H9 (cell line): ENCODE results near the gene LUZP2. TPM values are rescaled to one million over a fixed set of nuclear protein-coding genes. Genes with fewer than 3 reads are reported as not detected.

Experiments
- DNase-seq: peaks from one replicate; pipeline ENCODE4 v3.0.0-alpha.2; 2017
- H2AFZ ChIP-seq: one replicate; pipeline ENCODE4 v1.6.1; 2013; ENCODE audit warnings: mild to moderate bottlenecking, low read length, control low read depth, moderate library complexity
- H2AK5ac ChIP-seq: 2 replicates; pipeline ENCODE4 v1.6.1; 2013; ENCODE audit warnings: low read length, control low read depth, mixed read lengths; ENCODE audit not compliant: insufficient read length
- H2BK120ac ChIP-seq: one replicate; pipeline ENCODE4 v1.6.1; 2013; ENCODE audit warnings: low read depth, mild to moderate bottlenecking, low read length, control low read depth, inconsistent platforms; ENCODE audit not compliant: poor library complexity, severe bottlenecking
- H2BK12ac ChIP-seq: 2 replicates; pipeline ENCODE4 v1.6.1; 2013; ENCODE audit warnings: low read length, control low read depth, mixed read lengths, low read depth; ENCODE audit not compliant: insufficient read length
- H2BK15ac ChIP-seq: 2 replicates; pipeline ENCODE4 v1.6.1; 2013; ENCODE audit warnings: low read depth, low read length, control low read depth
- H2BK20ac ChIP-seq: one replicate; pipeline ENCODE4 v1.6.1; 2013; ENCODE audit warnings: low read depth, mild to moderate bottlenecking, low read length, control low read depth, inconsistent platforms; ENCODE audit not compliant: poor library complexity, severe bottlenecking
- H2BK5ac ChIP-seq: 2 replicates; pipeline ENCODE4 v1.6.1; 2013; ENCODE audit warnings: low read length, control low read depth, mixed read lengths; ENCODE audit not compliant: insufficient read length
- H3K14ac ChIP-seq: 2 replicates; pipeline ENCODE4 v1.6.1; 2013; ENCODE audit warnings: low read length, control low read depth; ENCODE audit not compliant: insufficient read depth
- H3K18ac ChIP-seq: 2 replicates; pipeline ENCODE4 v1.6.1; 2013; ENCODE audit warnings: low read depth, mild to moderate bottlenecking, mixed read lengths, low read length, control low read depth; ENCODE audit not compliant: insufficient read length
- H3K23ac ChIP-seq: 2 replicates; pipeline ENCODE4 v1.6.1; 2013; ENCODE audit warnings: low read length, control low read depth, mixed read lengths, low read depth; ENCODE audit not compliant: insufficient read length
- H3K23me2 ChIP-seq: 2 replicates; pipeline ENCODE4 v1.6.1; 2013; ENCODE audit warnings: low read depth, mild to moderate bottlenecking, mixed read lengths, low read length, control low read depth; ENCODE audit not compliant: insufficient read length, poor library complexity, severe bottlenecking
- H3K27ac ChIP-seq: 2 replicates; pipeline ENCODE4 v1.5.1; 2013; ENCODE audit warnings: low read length, control low read depth, mixed read lengths, low read depth; ENCODE audit not compliant: insufficient read length
- H3K27me3 ChIP-seq: 2 replicates; pipeline ENCODE4 v1.6.1; 2013; ENCODE audit warnings: low read length, control low read depth, inconsistent platforms; ENCODE audit not compliant: insufficient read depth
- H3K4ac ChIP-seq: 2 replicates; pipeline ENCODE4 v1.6.1; 2013; ENCODE audit warnings: low read depth, mild to moderate bottlenecking, control low read depth, inconsistent platforms, low read length, moderate library complexity
- H3K4me1 ChIP-seq: 2 replicates; pipeline ENCODE4 v1.6.1; 2013; ENCODE audit warnings: low read length, control low read depth, inconsistent platforms; ENCODE audit not compliant: insufficient read depth
- H3K4me2 ChIP-seq: 2 replicates; pipeline ENCODE4 v1.6.1; 2013; ENCODE audit warnings: low read length, control low read depth, mixed read lengths; ENCODE audit not compliant: insufficient read length, insufficient read depth
- H3K56ac ChIP-seq: 2 replicates; pipeline ENCODE4 v1.6.1; 2013; ENCODE audit warnings: low read depth, mild to moderate bottlenecking, mixed read lengths, low read length, control low read depth; ENCODE audit not compliant: insufficient read length
- H3K79me1 ChIP-seq: 2 replicates; pipeline ENCODE4 v1.6.1; 2013; ENCODE audit warnings: low read depth, mild to moderate bottlenecking, moderate library complexity, low read length, control low read depth, inconsistent platforms; ENCODE audit not compliant: insufficient read depth, poor library complexity, severe bottlenecking
- H3K79me2 ChIP-seq: 2 replicates; pipeline ENCODE4 v1.6.1; 2013; ENCODE audit warnings: low read length, control low read depth, inconsistent platforms; ENCODE audit not compliant: insufficient read depth
- H3K9ac ChIP-seq: 2 replicates; pipeline ENCODE4 v1.6.1; 2013; ENCODE audit warnings: low read length, control low read depth, mixed read lengths; ENCODE audit not compliant: insufficient read length; ENCODE audit errors: extremely low read depth
- H3K9me3 ChIP-seq: one replicate; pipeline ENCODE4 v1.6.1; 2013; ENCODE audit warnings: low read depth, low read length, inconsistent platforms; ENCODE audit not compliant: control insufficient read depth
- H3T11ph ChIP-seq: one replicate; pipeline ENCODE4 v1.6.1; 2013; ENCODE audit warnings: mild to moderate bottlenecking, low read length, control low read depth, inconsistent platforms
- H4K20me1 ChIP-seq: one replicate; pipeline ENCODE4 v1.6.1; 2013; ENCODE audit not compliant: control insufficient read depth, insufficient read length, insufficient read depth
- H4K5ac ChIP-seq: 2 replicates; pipeline ENCODE4 v1.6.1; 2013; ENCODE audit warnings: low read depth, mild to moderate bottlenecking, mixed read lengths, low read length, control low read depth; ENCODE audit not compliant: insufficient read length
- H4K8ac ChIP-seq: replicated peaks from 2 replicates; pipeline ENCODE4 v1.6.1; 2013; ENCODE audit warnings: low read length, control low read depth, mixed read lengths, low read depth; ENCODE audit not compliant: insufficient read length
- H4K91ac ChIP-seq: 2 replicates; pipeline ENCODE4 v1.6.1; 2013; ENCODE audit warnings: low read depth, mild to moderate bottlenecking, moderate library complexity, mixed read lengths, low read length, control low read depth; ENCODE audit not compliant: insufficient read length
- H3K27ac Mint-ChIP-seq, 3 experiments: 2 replicates in 2 of 3; 3 replicates in 1 of 3; pipeline ENCODE4 v1.8.0; 2020 to 2021; ENCODE audit warnings: mixed read lengths in 3 of 3, mild to moderate bottlenecking in 1 of 3, moderate library complexity in 1 of 3
- H3K27me3 Mint-ChIP-seq: 2 replicates; pipeline ENCODE4 v1.8.0; 2021; ENCODE audit warnings: low read depth, mild to moderate bottlenecking, moderate library complexity, mixed read lengths
- H3K36me3 Mint-ChIP-seq, 3 experiments: 2 replicates in 2 of 3; 3 replicates in 1 of 3; pipeline ENCODE4 v1.8.0; 2020 to 2021; ENCODE audit warnings: low read depth in 3 of 3, mixed read lengths in 3 of 3; ENCODE audit not compliant: insufficient read depth in 1 of 3
- H3K4me1 Mint-ChIP-seq, 2 experiments: 2 replicates each; pipeline ENCODE4 v1.8.0; 2020; ENCODE audit warnings: mixed read lengths in 2 of 2
- H3K4me3 Mint-ChIP-seq, 2 experiments: 2 replicates in 1 of 2; 3 replicates in 1 of 2; pipeline ENCODE4 v1.8.0; 2020 to 2021; ENCODE audit warnings: mild to moderate bottlenecking in 2 of 2, mixed read lengths in 2 of 2, moderate library complexity in 1 of 2
- H3K9me3 Mint-ChIP-seq, 2 experiments: 2 replicates in 1 of 2; 3 replicates in 1 of 2; pipeline ENCODE4 v1.8.0; 2020; ENCODE audit warnings: mild to moderate bottlenecking in 2 of 2, mixed read lengths in 2 of 2, moderate library complexity in 1 of 2
- CTCF ChIP-seq: fragments of 200-600 bp; sonication (generic); conservative IDR thresholded peaks from 3 replicates; pipeline ENCODE4 v1.8.0; 2021; ENCODE audit warnings: antibody characterized with exemption, mild to moderate bottlenecking
- total RNA-seq: library from RNA; stranded (reverse); gene quantifications from 2 replicates; pipeline ENCODE4 v1.2.1, GENCODE V29; 2021

The LUZP2 gene
- total RNA-seq, 1 experiment from 2014 or later: 25.4 TPM

GRCh38 chr11:24457985-24458384, 38.9 kb upstream of the LUZP2 start:
- H3K4me3 Mint-ChIP-seq: no peak overlapping the region
- no peak overlapping the region for H2AK5ac ChIP-seq
- H3K79me2 ChIP-seq: no peaks in the 10 kb centered on the region
- peaks cover 10 to 22% of the 10 kb centered on the region in 2 experiments for H3K4me1 Mint-ChIP-seq
- H4K91ac ChIP-seq: no peak overlapping the region
- H3K23ac ChIP-seq: no peak overlapping the region
- peaks cover 0 to 5% of the 10 kb centered on the region in 2 experiments; a peak in 2 of 5 replicates for H3K9me3 Mint-ChIP-seq
- H4K8ac ChIP-seq: no peak overlapping the region
- no peaks in the 10 kb centered on the region for H4K20me1 ChIP-seq
- H2BK12ac ChIP-seq: no peak overlapping the region
- H3K79me1 ChIP-seq: no peaks in the 10 kb centered on the region
- no peak for DNase-seq
- H3K14ac ChIP-seq: no peak overlapping the region
- H3K9me3 ChIP-seq: no peaks in the 10 kb centered on the region
- no peak overlapping the region for H3K9ac ChIP-seq
- H3K27ac ChIP-seq: no peak overlapping the region
- H3K23me2 ChIP-seq: no peaks in the 10 kb centered on the region
- no peaks in the 10 kb centered on the region; the same call in 1 of the 2 replicates for H3K4me1 ChIP-seq
- H3K27me3 Mint-ChIP-seq: no peaks in the 10 kb centered on the region
- no peak overlapping the region for H3K4ac ChIP-seq
- TF ChIP-seq CTCF: no peak
- no peak overlapping the region for H3K4me2 ChIP-seq
- H3K18ac ChIP-seq: no peak overlapping the region
- no peak overlapping the region for H3T11ph ChIP-seq
- H3K27ac Mint-ChIP-seq: no peak overlapping the region
- H2BK20ac ChIP-seq: no peak overlapping the region
- H4K5ac ChIP-seq: no peak overlapping the region
- H2BK120ac ChIP-seq: no peak overlapping the region
- no peak overlapping the region for H2BK15ac ChIP-seq
- no peaks in the 10 kb centered on the region for H3K27me3 ChIP-seq
- no peak overlapping the region for H2AFZ ChIP-seq
- H3K56ac ChIP-seq: no peak overlapping the region
- no peak overlapping the region for H2BK5ac ChIP-seq
- no peaks in the 10 kb centered on the region; a peak in 1 of 7 replicates for H3K36me3 Mint-ChIP-seq
